HepG2 (cell line): ENCODE measurements around the gene ZIC4. TPM values are rescaled to one million over a fixed set of nuclear protein-coding genes. Genes with fewer than 3 reads are reported as not detected.

ENCODE experiments used
- ATAC-seq: fragments of 200-7000 bp; cut with Tn5 transposase; 3 replicates; pipeline ENCODE4 v1.9.1; 2020; ENCODE audit warnings: mild to moderate bottlenecking, moderate library complexity
- BruUV-seq: library from RNA; stranded (reverse); fragments of 400-500 nt; replicated peaks from 2 replicates; lab custom pipeline; 2021; lab: Mats Ljungman, UMichigan
- CTCF ChIA-PET: fragments of 300-600 bp; formaldehyde crosslinking; extraction: SDS; loops from one replicate; lab custom pipeline; 2021; ENCODE audit warnings: low total read pairs, inconsistent platforms, low intra/inter-chr PET ratio; lab: Yijun Ruan, JAX
- POLR2A ChIA-PET: fragments of 350-600 bp; sonication (Branson Sonifier 250); formaldehyde crosslinking; loops from one replicate; lab custom pipeline; 2020; ENCODE audit warnings: antibody characterized with exemption, inconsistent platforms; lab: Yijun Ruan, JAX
- DNase-seq: peaks from one replicate; pipeline ENCODE4 v3.0.0-alpha.2; 2015; ENCODE audit warnings: low spot score
- FAIRE-seq: peaks from 3 replicates; lab custom pipeline; 2011; peaks lifted over from hg19 to GRCh38; lab: Jason Lieb, UNC
- H2AFZ ChIP-seq: one replicate; pipeline ENCODE4 v1.6.1; 2011; ENCODE audit warnings: low read length, inconsistent platforms
- H3K27ac ChIP-seq: fragments of 300-600 bp; 3 replicates; pipeline ENCODE4 v1.8.0; 2011; ENCODE audit warnings: mixed run types, mild to moderate bottlenecking, mixed read lengths, low read length, inconsistent platforms; ENCODE audit not compliant: insufficient read depth; ENCODE audit errors: extremely low read length
- H3K27me3 ChIP-seq, 2 experiments: fragments of 200-600 bp in 1 of 2; 2 replicates in 1 of 2; 3 replicates in 1 of 2; pipeline versions ENCODE4 v1.6.0 to v1.8.0; 2011; ENCODE audit warnings: low read length in 2 of 2, mild to moderate bottlenecking in 2 of 2, moderate library complexity in 2 of 2, inconsistent platforms in 1 of 2; ENCODE audit not compliant: insufficient read depth in 2 of 2, control insufficient read depth in 1 of 2
- H3K36me3 ChIP-seq, 2 experiments: fragments of 200-600 bp in 1 of 2; replicated peaks in 1 of 2; 2 replicates in 1 of 2; 3 replicates in 1 of 2; pipeline versions ENCODE4 v1.5.1 to v1.8.0; 2011; ENCODE audit warnings: low read length in 2 of 2, inconsistent platforms in 1 of 2; ENCODE audit not compliant: insufficient read depth in 2 of 2, control insufficient read depth in 1 of 2
- H3K4me1 ChIP-seq: 2 replicates; pipeline ENCODE4 v1.5.1; 2012; ENCODE audit warnings: low read length, inconsistent platforms; ENCODE audit not compliant: insufficient read depth
- H3K4me2 ChIP-seq: 2 replicates; pipeline ENCODE4 v1.6.0; 2011; ENCODE audit warnings: low read depth, low read length, inconsistent platforms
- H3K4me3 ChIP-seq, 3 experiments: fragments of 200-600 bp in 1 of 3; sonication (generic), shearing (Covaris generic) in 1 of 3; replicated peaks in 1 of 3; 2 replicates each; pipeline ENCODE4 v1.5.1; 2011 to 2016; ENCODE audit warnings: low read length in 3 of 3, inconsistent platforms in 2 of 3, low read depth in 2 of 3, mild to moderate bottlenecking in 2 of 3, control low read depth in 1 of 3, mixed read lengths in 1 of 3; ENCODE audit not compliant: insufficient read depth in 1 of 3
- H3K79me2 ChIP-seq: one replicate; pipeline ENCODE4 v1.6.1; 2011; ENCODE audit warnings: low read length, inconsistent platforms; ENCODE audit not compliant: insufficient read depth
- H3K9ac ChIP-seq: 2 replicates; pipeline ENCODE4 v1.6.0; 2011; ENCODE audit warnings: mild to moderate bottlenecking, low read depth, low read length, inconsistent platforms; ENCODE audit not compliant: insufficient read depth
- H3K9me3 ChIP-seq: 2 replicates; pipeline ENCODE4 v1.5.1; 2012; ENCODE audit warnings: mild to moderate bottlenecking, low read length
- H4K20me1 ChIP-seq: 2 replicates; pipeline ENCODE4 v1.6.0; 2011; ENCODE audit warnings: inconsistent platforms, mild to moderate bottlenecking, low read length, moderate library complexity; ENCODE audit not compliant: insufficient read depth
- ARNTL ChIP-seq: sonication (generic); formaldehyde crosslinking; IDR thresholded peaks from 2 replicates; pipeline ENCODE4 v1.4.0; 2020; ENCODE audit warnings: mild to moderate bottlenecking, missing genetic modification reagents
- CENPX ChIP-seq: sonication (generic); formaldehyde crosslinking; IDR thresholded peaks from 2 replicates; pipeline ENCODE4 v1.9.0; 2021; ENCODE audit warnings: mild to moderate bottlenecking, missing genetic modification reagents, moderate library complexity
- FOXK2 ChIP-seq: fragments of 450-650 bp; IDR thresholded peaks from 2 replicates; pipeline ENCODE4 v1.6.1; 2016
- GMEB1 ChIP-seq: sonication (generic); formaldehyde crosslinking; IDR thresholded peaks from 2 replicates; pipeline ENCODE4 v1.5.1; 2020; ENCODE audit warnings: missing genetic modification reagents, mild to moderate bottlenecking, borderline replicate concordance
- HDAC2 ChIP-seq: sonication (generic); formaldehyde crosslinking; IDR thresholded peaks from 2 replicates; pipeline ENCODE4 v1.4.0; 2020; ENCODE audit warnings: missing genetic modification reagents
- MXD3 ChIP-seq: IDR thresholded peaks from 2 replicates; pipeline ENCODE4 v1.6.1; 2016; ENCODE audit warnings: mild to moderate bottlenecking, missing biosample characterization, missing genetic modification reagents
- SALL1 ChIP-seq: sonication (generic); formaldehyde crosslinking; IDR thresholded peaks from 2 replicates; pipeline ENCODE4 v1.8.0; 2022; ENCODE audit warnings: mild to moderate bottlenecking, missing genetic modification reagents
- ZFAT ChIP-seq: sonication (generic); formaldehyde crosslinking; conservative IDR thresholded peaks from 2 replicates; pipeline ENCODE4 v1.8.1; 2023; ENCODE audit warnings: missing genetic modification reagents, inconsistent platforms
- ZNF343 ChIP-seq: sonication (generic); formaldehyde crosslinking; IDR thresholded peaks from 2 replicates; pipeline ENCODE4 v1.4.0; 2020; ENCODE audit warnings: mild to moderate bottlenecking, missing genetic modification reagents
- ZNF576 ChIP-seq: sonication (generic); formaldehyde crosslinking; IDR thresholded peaks from 2 replicates; pipeline ENCODE4 v1.4.0; 2020; ENCODE audit warnings: mild to moderate bottlenecking, missing genetic modification reagents
- ZNF605 ChIP-seq: sonication (generic); formaldehyde crosslinking; IDR thresholded peaks from 2 replicates; pipeline ENCODE4 v1.8.0; 2022; ENCODE audit warnings: mild to moderate bottlenecking, missing genetic modification reagents
- ZNF879 ChIP-seq: sonication (generic); formaldehyde crosslinking; IDR thresholded peaks from 2 replicates; pipeline ENCODE4 v1.8.1; 2023; ENCODE audit warnings: missing genetic modification reagents
- ZSCAN25 ChIP-seq: sonication (generic); formaldehyde crosslinking; IDR thresholded peaks from 2 replicates; pipeline ENCODE4 v1.8.0; 2022; ENCODE audit warnings: mild to moderate bottlenecking, missing genetic modification reagents
- WGBS: methylation state at CpG from one replicate; pipeline ENCODE4 v1.1.6; 2017; ENCODE audit warnings: low lambda C conversion rate; 5-methylcytosine and 5-hydroxymethylcytosine counted together
- in situ Hi-C: cut with HindIII; loops from 2 replicates; pipeline ENCODE4 v1.10.0; 2017; ENCODE audit warnings: low pct_unique_long_range_greater_than_20kb; ENCODE audit not compliant: extremely low pct_ligation_motif_present
- intact Hi-C: fragments of 100-400 bp; cut with micrococcal nuclease; formaldehyde crosslinking; loops from one replicate; pipeline ENCODE4 v1.10.0; 2022; ENCODE audit not compliant: unreplicated experiment
- polyA plus RNA-seq, 8 experiments: library from polyadenylated mRNA; depleted of rRNA in 3 of 8; stranded (reverse) in 7 of 8; unstranded in 1 of 8; fragments of >200 nt; fragmentation: Illumina TruSeq in 4 of 8; extraction: Trizol in 4 of 8; gene quantifications; 2 replicates each; pipeline versions ENCODE4 v1.2.1 to v1.2.3, GENCODE V29; 2011 to 2016; ENCODE audit warnings: low read depth in 4 of 8, missing spikeins in 1 of 8, mixed read lengths in 1 of 8; ENCODE audit not compliant: insufficient read depth in 1 of 8
- total RNA-seq, 5 experiments: library from RNA; depleted of rRNA; stranded (reverse); fragments of >200 nt; fragmentation: Illumina TruSeq; extraction: Trizol; gene quantifications; 2 replicates each; pipeline ENCODE4 v1.2.3, GENCODE V29; 2016; ENCODE audit warnings: low read depth in 1 of 5
- TF ChIP-seq, protein P1 (sequence below): sonication (generic); formaldehyde crosslinking; IDR thresholded peaks from 2 replicates; pipeline ENCODE4 v1.4.0; 2020; ENCODE audit warnings: mild to moderate bottlenecking, missing genetic modification reagents

The ZIC4 gene
- total and polyA plus RNA-seq, 2 of the 13 experiments (the other 11 are each of a cell fraction or from before 2014, with no cell fraction given): not detected

GRCh38 chr3:147427746-147428145, 21.4 kb upstream of the ZIC4 start:
- ATAC-seq: no peak
- H2AFZ ChIP-seq: no peak overlapping the region
- in situ Hi-C loops: no loop called here
- H3K36me3 ChIP-seq: no peaks in the 10 kb centered on the region
- no peaks in the 10 kb centered on the region for H3K9me3 ChIP-seq
- no peaks in the 10 kb centered on the region for H3K4me1 ChIP-seq
- WGBS: 0% methylated on average over 3 of the region's 3 CpGs
- ChIA-PET POLR2A (no interaction called here), CTCF (no interaction called here)
- TF ChIP-seq FOXK2: no peak
- TF ChIP-seq, protein P1, sequence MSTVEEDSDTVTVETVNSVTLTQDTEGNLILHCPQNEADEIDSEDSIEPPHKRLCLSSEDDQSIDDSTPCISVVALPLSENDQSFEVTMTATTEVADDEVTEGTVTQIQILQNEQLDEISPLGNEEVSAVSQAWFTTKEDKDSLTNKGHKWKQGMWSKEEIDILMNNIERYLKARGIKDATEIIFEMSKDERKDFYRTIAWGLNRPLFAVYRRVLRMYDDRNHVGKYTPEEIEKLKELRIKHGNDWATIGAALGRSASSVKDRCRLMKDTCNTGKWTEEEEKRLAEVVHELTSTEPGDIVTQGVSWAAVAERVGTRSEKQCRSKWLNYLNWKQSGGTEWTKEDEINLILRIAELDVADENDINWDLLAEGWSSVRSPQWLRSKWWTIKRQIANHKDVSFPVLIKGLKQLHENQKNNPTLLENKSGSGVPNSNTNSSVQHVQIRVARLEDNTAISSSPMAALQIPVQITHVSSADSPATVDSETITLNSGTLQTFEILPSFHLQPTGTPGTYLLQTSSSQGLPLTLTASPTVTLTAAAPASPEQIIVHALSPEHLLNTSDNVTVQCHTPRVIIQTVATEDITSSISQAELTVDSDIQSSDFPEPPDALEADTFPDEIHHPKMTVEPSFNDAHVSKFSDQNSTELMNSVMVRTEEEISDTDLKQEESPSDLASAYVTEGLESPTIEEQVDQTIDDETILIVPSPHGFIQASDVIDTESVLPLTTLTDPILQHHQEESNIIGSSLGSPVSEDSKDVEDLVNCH (CRISPR knock-in tag): no peak
- TF ChIP-seq CENPX: no peak
- TF ChIP-seq ZNF576: no peak
- no peaks in the 10 kb centered on the region for H3K79me2 ChIP-seq
- no peak for FAIRE-seq
- H3K4me3 ChIP-seq: no peak overlapping the region
- DNase-seq: no peak
- no peak overlapping the region for H3K9ac ChIP-seq
- peaks cover 4 to 16% of the 10 kb centered on the region in 2 experiments; a peak in 4 of 5 replicates for H3K27me3 ChIP-seq
- H4K20me1 ChIP-seq: no peaks in the 10 kb centered on the region
- intact Hi-C loops: no loop called here
- BruUV-seq: no TSS peak
- no peak overlapping the region for H3K27ac ChIP-seq
- H3K4me2 ChIP-seq: no peak overlapping the region

- BruUV-seq: no TSS peak
- H3K79me2 ChIP-seq: no peaks in the 10 kb centered on the region
- in situ Hi-C loops: no loop called here
- WGBS: 1% methylated on average over 2 of the region's 2 CpGs
- H3K9me3 ChIP-seq: no peaks in the 10 kb centered on the region
- no peak for FAIRE-seq
- H4K20me1 ChIP-seq: no peaks in the 10 kb centered on the region
- POLR2A ChIA-PET: no interaction called here
- intact Hi-C loops: no loop called here
- CTCF ChIA-PET: no interaction called here
- H3K27ac ChIP-seq: no peak overlapping the region
- H3K4me2 ChIP-seq: no peak overlapping the region
- H3K27me3 ChIP-seq: peaks cover 4 to 24% of the 10 kb centered on the region in 2 experiments; a peak in 4 of 5 replicates
- no peak for TF ChIP-seq HDAC2 (CRISPR knock-in tag)
- no peak for TF ChIP-seq ZFAT (CRISPR knock-in tag)
- no peak for TF ChIP-seq SALL1 (CRISPR knock-in tag)
- TF ChIP-seq ZNF879 (CRISPR knock-in tag): no peak
- TF ChIP-seq GMEB1 (CRISPR knock-in tag): no peak
- TF ChIP-seq ZNF343 (CRISPR knock-in tag): no peak
- TF ChIP-seq ARNTL (CRISPR knock-in tag): no peak
- no peak for TF ChIP-seq MXD3 (CRISPR knock-in tag)
- TF ChIP-seq ZNF605: no peak
- no peak for TF ChIP-seq ZSCAN25 (CRISPR knock-in tag)
- TF ChIP-seq, all 625 proteins: peak for 0
- no peak overlapping the region for H3K4me3 ChIP-seq
- DNase-seq: no peak
- ATAC-seq: no peak
- no peaks in the 10 kb centered on the region for H3K36me3 ChIP-seq
- H3K4me1 ChIP-seq: no peaks in the 10 kb centered on the region
- H3K9ac ChIP-seq: no peak overlapping the region
- H2AFZ ChIP-seq: no peak overlapping the region
These were observed 20.6 kb upstream of the ZIC4 start for GRCh38 chr3:147426931-147427330.
